ENCODE data around the gene PHF12.
A peak's percentile ranks its signal among the peaks of the same experiment; 100 is the strongest.

PHF12 gene

GRCh38 chr17:28988475-28988874 lies 37.2 kb upstream of the PHF12 start:
- Histone ChIP-seq H3K4me3 (ENCODE audit: low read depth, low read length) (no peak overlapping the region), H3K27me3 (ENCODE audit: control insufficient read depth, insufficient read depth, low read length) (peaks cover 6% of the 10 kb centered on the region; the same call in 1 of the 2 replicates), H3K4me1 (ENCODE audit: control insufficient read depth, insufficient read depth, low read length) (peaks cover 18% of the 10 kb centered on the region), H3K9me3 (ENCODE audit: control insufficient read depth, insufficient read depth, low read length) (no peaks in the 10 kb centered on the region), H3K9ac (ENCODE audit: low read depth, low read length) (no peak overlapping the region), H3K36me3 (ENCODE audit: control insufficient read depth, insufficient read depth, low read length) (no peaks in the 10 kb centered on the region), H3K27ac (ENCODE audit: low read depth, low read length) (no peak overlapping the region)

- H3K9ac ChIP-seq (ENCODE audit: low read depth, low read length), result no peak overlapping the region
- peaks cover 6% of the 10 kb centered on the region; the same call in 1 of the 2 replicates for H3K27me3 ChIP-seq (ENCODE audit: control insufficient read depth, insufficient read depth, low read length)
- no peaks in the 10 kb centered on the region for H3K36me3 ChIP-seq (ENCODE audit: control insufficient read depth, insufficient read depth, low read length)
- peaks cover 18% of the 10 kb centered on the region for H3K4me1 ChIP-seq (ENCODE audit: control insufficient read depth, insufficient read depth, low read length)
- H3K9me3 ChIP-seq (ENCODE audit: control insufficient read depth, insufficient read depth, low read length), result no peaks in the 10 kb centered on the region
- no peak overlapping the region for H3K4me3 ChIP-seq (ENCODE audit: low read depth, low read length)
- peak overlapping the region; percentile 54 for H3K27ac ChIP-seq (ENCODE audit: low read depth, low read length)
These were observed 35.7 kb upstream of the PHF12 start for GRCh38 chr17:28986714-28987655.

- Histone ChIP-seq H3K36me3 (ENCODE audit: control insufficient read depth, insufficient read depth, low read length) (no peaks in the 10 kb centered on the region), H3K9me3 (ENCODE audit: control insufficient read depth, insufficient read depth, low read length) (no peaks in the 10 kb centered on the region), H3K4me1 (ENCODE audit: control insufficient read depth, insufficient read depth, low read length) (peaks cover 18% of the 10 kb centered on the region), H3K27me3 (ENCODE audit: control insufficient read depth, insufficient read depth, low read length) (peaks cover 6% of the 10 kb centered on the region; the same call in 1 of the 2 replicates), H3K4me3 (ENCODE audit: low read depth, low read length) (peak overlapping the region; percentile 32), H3K27ac (ENCODE audit: low read depth, low read length) (peak overlapping the region; percentile 54), H3K9ac (ENCODE audit: low read depth, low read length) (no peak overlapping the region)
These were observed 34.8 kb upstream of the PHF12 start for GRCh38 chr17:28985950-28986713.

GRCh38 chr17:28983286-28984230 lies 32.2 kb upstream of the PHF12 start:
- no peaks in the 10 kb centered on the region for H3K9me3 ChIP-seq (ENCODE audit: control insufficient read depth, insufficient read depth, low read length)
- no peak overlapping the region for H3K4me3 ChIP-seq (ENCODE audit: low read depth, low read length)
- H3K9ac ChIP-seq (ENCODE audit: low read depth, low read length), result no peak overlapping the region
- peaks cover 18% of the 10 kb centered on the region for H3K4me1 ChIP-seq (ENCODE audit: control insufficient read depth, insufficient read depth, low read length)
- no peaks in the 10 kb centered on the region for H3K36me3 ChIP-seq (ENCODE audit: control insufficient read depth, insufficient read depth, low read length)
- H3K27ac ChIP-seq (ENCODE audit: low read depth, low read length), result no peak overlapping the region
- H3K27me3 ChIP-seq (ENCODE audit: control insufficient read depth, insufficient read depth, low read length), result peaks cover 6% of the 10 kb centered on the region; the same call in 1 of the 2 replicates

- Histone ChIP-seq H3K27me3 (ENCODE audit: control insufficient read depth, insufficient read depth, low read length) (peaks cover 6% of the 10 kb centered on the region; the same call in 1 of the 2 replicates), H3K4me3 (ENCODE audit: low read depth, low read length) (no peak overlapping the region), H3K4me1 (ENCODE audit: control insufficient read depth, insufficient read depth, low read length) (peaks cover 18% of the 10 kb centered on the region), H3K27ac (ENCODE audit: low read depth, low read length) (no peak overlapping the region), H3K9ac (ENCODE audit: low read depth, low read length) (no peak overlapping the region), H3K36me3 (ENCODE audit: control insufficient read depth, insufficient read depth, low read length) (no peaks in the 10 kb centered on the region), H3K9me3 (ENCODE audit: control insufficient read depth, insufficient read depth, low read length) (no peaks in the 10 kb centered on the region)
These were observed 30.9 kb upstream of the PHF12 start for GRCh38 chr17:28982131-28982793.

- Histone ChIP-seq H3K27me3 (ENCODE audit: control insufficient read depth, insufficient read depth, low read length) (no peaks in the 10 kb centered on the region), H3K9me3 (ENCODE audit: control insufficient read depth, insufficient read depth, low read length) (no peaks in the 10 kb centered on the region)
These were observed 27.1 kb upstream of the PHF12 start for GRCh38 chr17:28978356-28978964.

GRCh38 chr17:28977659-28978355 lies 26.5 kb upstream of the PHF12 start:
- no peaks in the 10 kb centered on the region; the same call in 1 of the 2 replicates for H3K4me1 ChIP-seq (ENCODE audit: control insufficient read depth, insufficient read depth, low read length)
- no peaks in the 10 kb centered on the region for H3K27me3 ChIP-seq (ENCODE audit: control insufficient read depth, insufficient read depth, low read length)
- no peak overlapping the region for H3K9ac ChIP-seq (ENCODE audit: low read depth, low read length)
- no peaks in the 10 kb centered on the region for H3K9me3 ChIP-seq (ENCODE audit: control insufficient read depth, insufficient read depth, low read length)
- no peak overlapping the region for H3K27ac ChIP-seq (ENCODE audit: low read depth, low read length)
- no peak overlapping the region for H3K4me3 ChIP-seq (ENCODE audit: low read depth, low read length)
- no peaks in the 10 kb centered on the region for H3K36me3 ChIP-seq (ENCODE audit: control insufficient read depth, insufficient read depth, low read length)

More at GRCh38 chr17:28978356-28978964, 27.1 kb upstream of the PHF12 start:
- Histone ChIP-seq H3K27ac (ENCODE audit: low read depth, low read length) (no peak overlapping the region), H3K4me3 (ENCODE audit: low read depth, low read length) (no peak overlapping the region), H3K9ac (ENCODE audit: low read depth, low read length) (no peak overlapping the region), H3K36me3 (ENCODE audit: control insufficient read depth, insufficient read depth, low read length) (no peaks in the 10 kb centered on the region), H3K4me1 (ENCODE audit: control insufficient read depth, insufficient read depth, low read length) (no peaks in the 10 kb centered on the region; the same call in 1 of the 2 replicates)

- Histone ChIP-seq H3K4me1 (ENCODE audit: control insufficient read depth, insufficient read depth, low read length) (no peaks in the 10 kb centered on the region), H3K9ac (ENCODE audit: low read depth, low read length) (no peak overlapping the region), H3K36me3 (ENCODE audit: control insufficient read depth, insufficient read depth, low read length) (no peaks in the 10 kb centered on the region), H3K4me3 (ENCODE audit: low read depth, low read length) (no peak overlapping the region), H3K9me3 (ENCODE audit: control insufficient read depth, insufficient read depth, low read length) (no peaks in the 10 kb centered on the region), H3K27ac (ENCODE audit: low read depth, low read length) (no peak overlapping the region), H3K27me3 (ENCODE audit: control insufficient read depth, insufficient read depth, low read length) (no peaks in the 10 kb centered on the region)
These were observed 24.3 kb upstream of the PHF12 start for GRCh38 chr17:28975646-28976045.

GRCh38 chr17:28975031-28975430 lies 23.7 kb upstream of the PHF12 start:
- Histone ChIP-seq H3K36me3 (ENCODE audit: control insufficient read depth, insufficient read depth, low read length) (no peaks in the 10 kb centered on the region), H3K4me3 (ENCODE audit: low read depth, low read length) (no peak overlapping the region), H3K27me3 (ENCODE audit: control insufficient read depth, insufficient read depth, low read length) (no peaks in the 10 kb centered on the region), H3K9me3 (ENCODE audit: control insufficient read depth, insufficient read depth, low read length) (no peaks in the 10 kb centered on the region), H3K27ac (ENCODE audit: low read depth, low read length) (no peak overlapping the region), H3K9ac (ENCODE audit: low read depth, low read length) (no peak overlapping the region), H3K4me1 (ENCODE audit: control insufficient read depth, insufficient read depth, low read length) (no peaks in the 10 kb centered on the region; the same call in 1 of the 2 replicates)
